GM21381 (cell line): ENCODE data around the gene FAXDC2.

ENCODE experiments used
- ATAC-seq: cut with Tn5 transposase; IDR thresholded peaks from one replicate; pipeline ENCODE4 v1.9.1; 2021; ENCODE audit warnings: mild to moderate bottlenecking, moderate library complexity; ENCODE audit not compliant: unreplicated experiment

Gene FAXDC2

DNA sequence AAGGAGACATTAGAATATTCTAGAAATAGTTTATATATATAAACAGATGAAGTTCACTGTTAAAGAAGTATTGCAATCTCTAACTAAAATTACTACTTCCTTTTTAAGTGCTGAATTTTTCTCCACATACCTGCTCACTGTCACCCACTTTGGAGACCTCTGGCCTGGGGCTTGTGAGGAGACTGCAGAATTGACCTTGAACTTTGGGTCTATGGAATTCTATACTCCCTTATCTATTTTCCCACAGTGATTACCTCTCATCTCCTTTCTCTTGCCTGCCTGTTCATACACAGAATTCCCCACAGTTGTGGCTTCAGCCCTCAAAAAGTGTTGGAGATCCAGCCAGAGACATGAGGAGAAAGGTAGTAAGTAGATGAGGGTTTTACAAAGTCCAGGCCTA lies 49.8 kb downstream of the FAXDC2 start:
- no peak for ATAC-seq

DNA sequence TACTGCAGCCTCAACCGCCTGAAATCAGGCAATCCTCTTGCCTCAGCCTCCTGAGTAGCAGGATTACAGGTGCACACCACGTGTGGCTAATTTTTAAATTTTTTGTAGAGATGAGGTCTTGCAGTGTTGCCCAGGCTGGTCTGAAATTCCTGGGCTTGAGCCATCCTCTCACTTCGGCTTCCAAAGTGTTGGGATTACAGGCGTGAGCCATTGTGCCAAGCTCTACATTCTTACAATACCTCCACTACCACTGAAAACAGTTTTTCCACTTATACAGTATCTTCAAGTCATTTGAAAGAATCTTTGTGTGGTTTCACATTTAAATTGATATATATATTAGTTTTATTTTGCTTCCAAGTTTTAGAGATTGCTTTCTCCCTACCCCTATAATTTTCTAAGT lies 52.6 kb downstream of the FAXDC2 start:
- no peak for ATAC-seq

DNA sequence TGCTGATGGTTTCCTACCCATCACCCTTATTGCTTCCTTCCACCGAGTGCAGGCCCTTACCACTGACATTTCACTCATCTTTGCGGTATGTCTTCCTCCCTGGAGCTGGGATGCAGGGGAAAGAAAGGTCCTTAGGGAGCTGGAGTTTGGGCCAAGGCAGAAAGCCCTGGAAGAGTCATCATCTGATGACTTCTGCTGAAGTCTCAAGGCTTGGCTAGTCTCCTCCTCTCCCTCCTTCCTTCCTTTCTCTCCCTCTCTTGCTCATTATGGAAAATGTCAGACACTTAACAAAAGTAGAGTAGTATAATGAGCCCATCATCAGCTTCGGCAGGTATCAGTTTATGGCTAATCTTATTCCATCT lies 55.2 kb downstream of the FAXDC2 start:
- ATAC-seq = no peak

DNA sequence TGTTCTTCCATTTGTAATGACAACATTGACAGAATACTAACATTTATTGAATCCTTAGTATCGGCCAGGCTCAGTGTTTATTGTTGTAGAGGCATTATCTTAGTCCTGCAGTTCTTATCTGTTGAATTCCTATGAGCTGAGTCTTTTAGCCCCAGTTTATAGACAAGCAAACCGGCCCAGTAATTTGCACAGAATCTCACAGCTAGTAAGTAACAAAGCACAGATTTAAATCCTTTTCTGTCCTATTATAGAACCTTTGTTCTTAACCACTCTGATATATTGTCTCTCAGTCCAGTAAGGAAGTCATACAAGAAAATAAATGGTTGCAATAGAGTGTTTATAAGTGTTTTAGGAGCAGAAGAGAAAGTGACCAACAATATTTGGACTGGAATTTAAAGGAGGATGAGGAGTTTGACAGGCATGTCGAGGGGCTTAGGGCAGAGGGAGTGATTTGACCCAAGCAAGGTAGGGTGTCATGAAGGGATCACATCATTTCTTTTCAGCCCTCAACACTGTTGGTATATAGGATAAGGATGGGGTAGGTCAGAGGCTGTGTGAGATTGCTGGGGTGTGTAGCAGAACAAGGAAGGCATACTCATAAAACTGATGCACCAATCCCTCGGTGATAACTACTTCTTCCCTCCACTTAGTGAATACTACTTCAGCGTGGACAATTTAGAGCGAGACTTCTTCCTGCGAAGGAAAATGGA lies 55.7 kb downstream of the FAXDC2 start:
- no peak for ATAC-seq

DNA sequence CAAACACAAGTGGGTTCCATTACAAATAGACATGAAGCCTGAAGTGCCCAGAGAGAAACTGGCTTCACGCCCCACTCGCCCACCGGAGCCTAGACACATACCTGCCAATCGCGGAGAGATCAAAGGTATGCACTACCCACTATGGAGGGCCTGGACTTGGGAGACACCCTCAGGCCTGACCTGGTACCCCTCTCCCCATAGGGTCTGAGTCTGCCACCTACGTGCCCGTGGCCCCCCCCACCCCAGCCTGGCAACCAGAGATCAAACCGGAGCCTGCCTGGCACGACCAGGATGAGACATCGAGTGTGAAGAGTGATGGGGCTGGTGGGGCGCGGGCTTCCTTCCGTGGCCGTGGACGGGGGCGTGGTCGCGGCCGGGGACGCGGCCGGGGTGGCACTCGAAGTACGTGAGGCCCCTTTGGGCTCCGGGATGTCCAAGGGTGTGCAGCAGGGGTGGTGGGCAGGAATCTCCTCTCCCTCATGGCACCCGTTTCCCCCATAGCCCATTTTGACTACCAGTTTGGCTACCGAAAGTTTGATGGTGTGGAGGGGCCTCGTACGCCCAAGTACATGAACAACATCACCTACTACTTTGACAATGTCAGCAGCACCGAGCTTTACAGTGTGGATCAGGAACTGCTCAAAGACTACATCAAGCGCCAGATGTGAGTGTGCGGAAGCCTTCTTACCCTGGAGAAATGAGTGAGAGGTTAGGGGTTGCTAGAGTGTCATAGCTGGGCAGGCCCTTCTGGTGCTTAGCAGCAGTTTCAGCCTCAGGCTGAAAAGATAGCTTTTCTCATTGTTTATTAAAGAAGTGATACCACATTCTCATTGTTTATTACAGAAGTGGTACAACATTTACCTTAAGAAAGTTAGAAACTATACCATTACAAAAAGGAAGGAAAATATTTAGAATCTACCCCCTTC lies 56.5 kb downstream of the FAXDC2 start:
- no peak for ATAC-seq

DNA sequence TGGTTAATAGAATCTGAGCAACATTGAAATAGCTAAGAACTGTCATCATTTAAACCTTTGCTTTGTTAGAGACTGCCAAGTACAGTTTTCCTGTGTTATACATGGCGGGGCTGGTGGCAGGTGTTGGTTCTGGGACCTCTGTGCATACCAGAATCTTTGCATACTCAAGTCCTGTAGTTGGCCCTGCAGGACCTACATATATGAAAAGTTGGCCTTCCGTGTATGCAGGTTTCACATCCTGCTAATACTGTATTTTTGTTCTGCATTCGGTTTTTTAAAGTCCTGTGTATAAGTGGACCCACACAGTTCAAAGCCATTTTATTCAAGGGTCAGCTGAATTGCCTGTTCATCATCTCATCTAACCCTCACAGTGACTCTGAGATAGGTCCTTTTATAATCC lies 58.9 kb downstream of the FAXDC2 start:
- peak; percentile 78 for ATAC-seq

DNA sequence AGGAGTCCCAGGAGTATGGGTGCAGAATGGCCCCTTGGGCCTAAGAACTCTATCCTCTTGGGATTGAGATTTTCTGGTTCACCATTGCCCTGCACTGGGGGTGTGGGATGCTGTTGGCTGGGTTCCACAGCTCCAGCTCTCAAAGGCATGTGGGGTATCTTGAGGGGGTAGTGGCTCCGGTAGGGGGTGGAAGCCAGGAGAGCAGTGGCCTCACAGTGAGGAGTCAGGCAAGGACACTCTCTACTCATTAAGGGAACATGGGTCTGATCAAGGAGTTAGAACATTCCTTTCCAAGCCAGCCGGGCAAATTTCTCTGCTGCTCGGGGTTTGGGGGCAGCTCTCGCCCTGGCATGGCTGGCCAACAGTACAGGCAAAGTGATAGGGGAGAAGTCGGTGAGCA lies 62.2 kb downstream of the FAXDC2 start:
- no peak for ATAC-seq

DNA sequence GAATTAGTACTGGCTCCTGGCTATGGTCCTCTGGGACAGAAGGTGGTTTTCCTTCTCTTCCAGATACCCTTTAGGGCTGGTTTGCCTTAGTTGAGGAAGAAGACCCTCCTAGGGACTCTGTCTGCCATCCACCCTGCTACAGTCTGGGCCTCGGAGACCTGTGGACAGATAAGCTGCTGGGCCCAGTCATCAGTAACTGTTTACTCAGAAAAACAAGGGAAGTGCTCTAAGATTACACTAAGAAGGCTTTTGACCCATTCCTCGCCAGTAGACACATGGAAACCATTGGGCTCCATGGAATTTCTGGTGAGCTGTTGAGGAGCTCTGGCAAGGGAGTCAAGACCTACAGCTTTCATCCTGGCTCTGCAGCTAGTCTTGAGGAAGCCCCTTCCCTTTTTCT lies 64.0 kb downstream of the FAXDC2 start:
- no peak for ATAC-seq

- ATAC-seq = no peak
Observed at GRCh38 chr5:154784856-154785255, 65.5 kb downstream of the FAXDC2 start.

DNA sequence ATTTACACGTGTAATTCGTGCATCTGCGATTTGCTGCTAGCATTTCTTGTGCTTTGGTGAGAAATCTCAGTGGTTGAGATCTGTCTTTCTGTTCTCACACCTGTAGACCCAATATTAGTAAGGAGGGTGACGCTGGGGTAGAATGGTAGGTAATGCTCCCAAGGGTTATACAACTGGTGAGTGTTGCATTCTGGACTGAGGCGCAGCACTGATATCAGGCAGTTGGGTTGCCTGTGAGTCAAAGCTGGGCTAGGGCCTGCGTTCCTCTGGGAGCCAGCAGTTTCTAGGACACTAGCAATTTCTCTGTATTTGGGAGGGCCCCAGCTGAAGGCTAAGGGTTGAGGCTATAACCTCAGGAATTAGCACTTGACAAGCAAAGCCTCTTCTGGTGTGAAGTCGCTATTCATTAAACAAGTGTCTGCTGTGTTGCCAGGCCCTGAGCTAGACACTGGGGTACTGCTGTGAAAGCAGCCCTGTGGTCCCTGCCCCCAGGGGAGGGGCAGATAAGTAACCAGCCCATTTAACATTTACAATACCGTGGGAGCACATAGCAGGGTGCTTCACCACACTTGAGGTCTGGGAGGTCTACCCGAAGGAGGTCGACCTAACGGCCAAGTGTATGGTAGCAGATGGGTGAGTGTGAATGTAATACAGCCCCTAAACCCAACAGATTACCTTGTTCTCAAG lies 66.5 kb downstream of the FAXDC2 start:
- peak; percentile 55 for ATAC-seq

DNA sequence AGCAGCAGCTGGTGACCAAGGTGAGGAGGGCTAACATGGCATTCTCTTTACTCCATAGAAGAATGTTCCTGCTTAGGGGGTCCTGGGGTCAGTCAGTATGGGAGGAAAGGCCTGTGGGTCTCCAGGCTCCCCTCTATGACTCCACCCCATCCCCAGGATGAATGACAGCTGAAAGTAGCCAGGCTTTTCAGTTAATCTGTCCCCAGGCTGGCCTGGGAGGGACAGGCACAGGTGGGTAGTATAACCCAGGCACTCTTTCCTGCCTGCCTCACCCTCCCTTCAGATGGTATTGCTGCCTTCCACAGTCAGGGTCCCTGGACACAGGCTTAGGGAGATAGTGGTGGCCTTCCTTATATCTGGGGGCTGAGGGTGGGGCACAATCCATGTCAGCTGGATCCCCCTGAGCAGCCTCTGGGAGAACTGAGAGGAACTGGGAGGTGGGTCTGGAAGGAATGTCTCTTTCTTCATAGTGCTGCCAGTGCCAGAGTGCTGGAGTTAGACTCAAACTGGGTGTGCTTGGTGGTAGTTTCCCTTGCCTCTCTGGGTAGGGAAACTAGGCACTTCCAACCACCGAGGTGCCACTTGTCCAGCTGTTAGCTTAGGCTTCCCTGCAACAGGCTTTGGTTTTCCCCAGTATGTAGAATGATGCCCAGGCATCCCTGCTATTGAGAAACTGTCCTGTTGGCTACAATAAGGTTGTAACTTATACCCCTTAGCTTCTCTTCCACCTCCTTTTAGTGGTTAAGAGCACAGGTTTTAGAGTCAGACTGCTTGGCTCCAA lies 67.4 kb downstream of the FAXDC2 start:
- ATAC-seq = no peak

DNA sequence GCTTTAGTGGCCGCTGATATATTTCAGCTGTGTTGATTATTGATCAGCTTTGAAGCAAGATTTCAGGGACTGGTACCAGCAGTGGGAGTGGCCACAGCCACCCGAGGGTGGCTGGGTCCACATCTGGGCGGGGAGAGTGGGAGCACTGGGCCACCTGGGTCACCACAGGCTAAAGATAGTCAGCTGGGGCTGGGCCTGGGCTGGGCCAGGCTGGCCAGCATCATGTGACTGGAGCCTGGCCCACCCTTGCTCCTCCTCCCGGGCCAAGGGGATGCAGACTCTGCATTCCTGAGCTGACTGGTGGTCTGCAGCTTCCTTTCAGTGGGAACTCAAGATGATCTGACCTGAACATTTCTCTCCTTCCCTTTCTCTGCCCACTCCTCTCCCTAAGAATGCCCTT lies 68.1 kb downstream of the FAXDC2 start:
- ATAC-seq = no peak

DNA sequence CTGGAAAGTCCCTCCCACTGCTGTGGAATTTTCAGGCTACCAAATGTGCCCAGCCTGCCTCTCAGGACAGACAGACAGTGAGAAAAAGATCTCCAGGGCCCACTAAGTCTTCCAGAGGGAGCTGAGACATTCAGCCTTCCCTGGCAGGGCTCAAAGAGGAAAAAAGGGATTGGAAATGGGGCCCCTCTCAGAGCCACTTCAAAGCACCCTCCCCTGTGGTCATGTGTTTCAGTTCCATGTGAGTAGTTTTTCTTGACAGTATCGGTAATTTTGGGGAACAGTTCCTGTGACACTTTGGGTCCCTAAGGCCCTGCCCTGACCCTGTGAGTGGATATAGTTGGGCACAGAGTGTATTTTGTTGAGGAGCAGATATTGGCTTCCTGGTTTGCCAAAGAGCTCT lies 70.3 kb downstream of the FAXDC2 start:
- ATAC-seq = no peak

DNA sequence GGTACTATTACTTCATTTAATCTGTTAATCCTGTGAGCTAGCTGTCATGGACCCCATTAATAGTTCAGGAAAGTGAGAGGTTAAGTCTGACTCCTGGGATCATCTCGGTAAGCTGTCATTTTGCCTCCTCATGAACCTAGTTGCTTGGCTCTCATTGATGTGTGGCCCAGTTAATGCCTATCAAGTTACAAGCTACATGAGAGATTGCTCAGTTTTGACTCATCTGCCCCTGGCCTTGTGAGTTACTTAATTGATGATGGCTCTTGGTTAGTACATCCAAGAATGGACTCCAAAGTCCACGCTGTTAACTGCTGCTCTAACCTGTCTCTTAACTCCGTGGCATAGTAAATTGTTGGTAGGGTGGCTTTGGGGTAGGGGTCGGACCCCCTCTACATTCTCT lies 71.3 kb downstream of the FAXDC2 start:
- no peak for ATAC-seq

GRCh38 chr5:154778534-154778933 lies 71.9 kb downstream of the FAXDC2 start:
- ATAC-seq = no peak

DNA sequence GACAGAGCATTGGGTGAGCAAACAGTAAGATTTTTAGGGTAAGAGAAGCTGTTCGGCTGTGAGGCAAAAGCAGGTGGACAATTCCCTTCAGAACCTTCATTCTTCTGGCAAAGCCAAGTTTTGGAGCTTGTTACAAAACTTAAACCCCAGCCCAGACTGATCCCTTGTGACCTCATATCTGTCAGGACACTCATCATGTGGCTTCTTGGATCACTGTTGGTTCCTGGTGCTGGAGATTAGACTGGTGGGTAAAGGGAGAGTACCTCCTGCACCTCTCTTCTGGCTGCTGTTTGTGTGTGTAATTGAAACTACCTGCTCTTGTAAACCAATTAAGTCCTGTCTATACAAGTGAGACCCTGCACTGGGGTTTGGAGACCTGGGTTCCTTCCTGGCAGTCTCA lies 74.2 kb downstream of the FAXDC2 start:
- no peak for ATAC-seq

- ATAC-seq = no peak
Observed at GRCh38 chr5:154773326-154773725, 77.1 kb downstream of the FAXDC2 start.

- ATAC-seq = no peak
Observed at GRCh38 chr5:154771383-154771901, 79.0 kb downstream of the FAXDC2 start.

DNA sequence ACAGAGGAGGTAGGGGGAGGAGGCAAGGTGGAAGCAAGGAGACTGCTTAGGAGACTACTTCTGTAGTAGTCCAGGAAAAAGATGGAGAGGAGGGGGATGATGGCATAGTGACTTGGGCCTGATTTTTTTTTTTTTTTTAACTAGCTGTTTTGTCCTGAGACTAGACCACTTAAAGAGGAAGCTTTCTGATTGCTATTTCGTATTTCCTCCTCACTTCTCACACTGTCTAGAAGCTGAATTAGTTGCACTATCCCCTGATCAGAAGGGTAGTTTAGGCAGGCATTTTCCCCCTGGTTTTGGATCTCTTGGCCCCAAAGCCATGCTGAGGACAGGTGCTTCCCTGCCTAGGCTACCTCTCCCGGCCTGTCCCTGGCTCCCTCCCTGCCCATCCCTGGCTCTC lies 80.3 kb downstream of the FAXDC2 start:
- ATAC-seq = no peak
